Spleen (tissue), 7 donors: ENCODE results near the gene ARMS2.

Experiments
- CTCF ChIP-seq, 11 experiments: fragments of 200-600 bp in 7 of 11; fragments of 450-650 bp in 4 of 11; sonication (generic) in 4 of 11; IDR thresholded peaks in 8 of 11; conservative IDR thresholded peaks in 3 of 11; 1 replicate in 7 of 11; 2 replicates in 4 of 11; pipeline versions ENCODE4 v1.4.0 to v1.8.0; 2016 to 2021; ENCODE audit warnings: antibody characterized with exemption in 11 of 11, inconsistent platforms in 4 of 11, mild to moderate bottlenecking in 1 of 11
- POLR2A ChIP-seq, 3 donors: fragments of 450-650 bp; IDR thresholded peaks; one replicate each; pipeline ENCODE4 v1.5.1; 2017; ENCODE audit warnings: antibody characterized with exemption in 3 of 3, mild to moderate bottlenecking in 1 of 3
- donor health status: DM: no; HTN: no; CAD: no; lungs with moderate emphysema.
- donor health status: DM: no; HTN: no; CAD: no.
- donor health status: DM: no; HTN: no; CAD: no.

DNA sequence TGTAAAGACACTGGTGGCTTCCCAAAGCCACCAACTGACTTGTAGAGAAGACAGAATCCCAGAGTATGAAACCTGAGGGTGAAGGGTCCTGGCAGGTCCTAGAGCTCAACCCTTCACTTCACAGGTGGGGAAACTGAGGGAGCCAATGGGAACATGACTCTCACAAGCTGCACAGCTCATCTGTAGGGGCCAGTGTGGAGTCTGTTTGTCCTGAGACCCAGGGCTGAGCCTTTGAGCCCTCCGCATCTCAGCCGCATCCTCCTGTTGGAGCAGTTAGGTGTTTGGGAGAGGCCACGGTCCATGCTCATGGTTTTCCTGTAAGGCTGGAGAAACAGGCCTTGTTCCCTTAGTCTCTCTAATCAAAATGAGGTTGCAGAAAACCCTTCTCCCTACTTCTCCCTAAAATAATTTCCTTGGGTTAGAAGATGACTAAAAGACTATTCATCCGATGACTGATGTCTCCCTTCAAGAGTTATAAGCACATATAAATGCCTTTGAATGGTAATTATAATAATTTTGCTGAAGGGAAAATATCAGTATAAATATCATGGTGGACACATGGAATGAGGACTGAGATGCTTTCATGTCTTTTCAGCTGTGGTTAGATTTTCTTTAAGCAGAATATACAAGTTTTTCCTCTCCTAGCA lies 17.2 kb downstream of the ARMS2 start:
- no peak for TF ChIP-seq CTCF (IDR thresholded peaks at IDR 0.05 in 8 of 11, conservative IDR thresholded peaks at IDR 0.05 in 3 of 11)
- no peak for TF ChIP-seq POLR2A (IDR thresholded peaks at IDR 0.05)
